ENCODE measurements around the gene PDE1A.

- TF ChIP-seq, protein P1, sequence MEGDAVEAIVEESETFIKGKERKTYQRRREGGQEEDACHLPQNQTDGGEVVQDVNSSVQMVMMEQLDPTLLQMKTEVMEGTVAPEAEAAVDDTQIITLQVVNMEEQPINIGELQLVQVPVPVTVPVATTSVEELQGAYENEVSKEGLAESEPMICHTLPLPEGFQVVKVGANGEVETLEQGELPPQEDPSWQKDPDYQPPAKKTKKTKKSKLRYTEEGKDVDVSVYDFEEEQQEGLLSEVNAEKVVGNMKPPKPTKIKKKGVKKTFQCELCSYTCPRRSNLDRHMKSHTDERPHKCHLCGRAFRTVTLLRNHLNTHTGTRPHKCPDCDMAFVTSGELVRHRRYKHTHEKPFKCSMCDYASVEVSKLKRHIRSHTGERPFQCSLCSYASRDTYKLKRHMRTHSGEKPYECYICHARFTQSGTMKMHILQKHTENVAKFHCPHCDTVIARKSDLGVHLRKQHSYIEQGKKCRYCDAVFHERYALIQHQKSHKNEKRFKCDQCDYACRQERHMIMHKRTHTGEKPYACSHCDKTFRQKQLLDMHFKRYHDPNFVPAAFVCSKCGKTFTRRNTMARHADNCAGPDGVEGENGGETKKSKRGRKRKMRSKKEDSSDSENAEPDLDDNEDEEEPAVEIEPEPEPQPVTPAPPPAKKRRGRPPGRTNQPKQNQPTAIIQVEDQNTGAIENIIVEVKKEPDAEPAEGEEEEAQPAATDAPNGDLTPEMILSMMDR (conservative IDR thresholded peaks at IDR 0.05; ENCODE audit: low read depth, low read length), result no peak
- TF ChIP-seq EZH2 (IDR thresholded peaks at IDR 0.05; ENCODE audit: borderline replicate concordance, low read depth, low read length, poor library complexity, severe bottlenecking), result no peak
Measured at GRCh38 chr2:182300608-182301007, 126.2 kb downstream of the PDE1A start.
